ENCODE measurements around the gene TBC1D2. TPM values are rescaled to one million over a fixed set of nuclear protein-coding genes. Genes with fewer than 3 reads are reported as not detected.

The TBC1D2 gene
- total and polyA plus RNA-seq, 7 donors = 1.3 to 2.9 (median 2.1) TPM

DNA sequence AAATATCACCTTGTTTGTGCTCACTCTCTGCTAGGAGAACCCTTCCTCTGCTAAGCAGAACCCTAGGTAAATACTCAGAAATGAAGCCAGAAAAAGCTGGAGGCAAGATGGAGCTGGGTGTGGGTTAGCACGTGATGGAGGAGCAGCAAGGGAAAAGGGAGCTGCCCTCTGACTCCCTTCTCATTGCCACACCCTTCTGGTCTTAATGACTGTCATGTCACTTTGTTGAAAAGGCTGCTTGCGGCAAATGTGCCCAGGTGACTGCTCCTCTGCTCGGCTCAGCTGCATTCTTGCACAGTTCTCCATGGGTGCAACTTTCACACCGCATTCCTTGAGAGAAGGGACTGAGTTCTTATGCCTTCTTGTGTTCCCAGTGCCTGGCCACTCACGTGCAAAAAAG lies 36.4 kb upstream of the TBC1D2 start:
- no peaks in the 10 kb centered on the region for H3K36me3 ChIP-seq (ENCODE audit: insufficient read depth in 1 of 2, low read depth in 1 of 2)
- H3K9me3 ChIP-seq = no peaks in the 10 kb centered on the region
- no peak overlapping the region for H3K4me3 ChIP-seq
- no peak overlapping the region for H3K27ac ChIP-seq
- H3K4me1 ChIP-seq = no peaks in the 10 kb centered on the region
- intact Hi-C loops (cut with DNase I) = no loop called here
- ATAC-seq (no peak), DNase-seq (no peak)
- no peak for TF ChIP-seq CTCF (IDR thresholded peaks at IDR 0.05)
- peaks cover 0 to 1% (median 0%) of the 10 kb centered on the region in 3 donors for H3K27me3 ChIP-seq (ENCODE audit: insufficient read depth in 3 of 3, low read length in 2 of 3)
- WGBS, 3 donors = 43 to 58% (median 48%) methylated on average over 5 of the region's 5 CpGs

DNA sequence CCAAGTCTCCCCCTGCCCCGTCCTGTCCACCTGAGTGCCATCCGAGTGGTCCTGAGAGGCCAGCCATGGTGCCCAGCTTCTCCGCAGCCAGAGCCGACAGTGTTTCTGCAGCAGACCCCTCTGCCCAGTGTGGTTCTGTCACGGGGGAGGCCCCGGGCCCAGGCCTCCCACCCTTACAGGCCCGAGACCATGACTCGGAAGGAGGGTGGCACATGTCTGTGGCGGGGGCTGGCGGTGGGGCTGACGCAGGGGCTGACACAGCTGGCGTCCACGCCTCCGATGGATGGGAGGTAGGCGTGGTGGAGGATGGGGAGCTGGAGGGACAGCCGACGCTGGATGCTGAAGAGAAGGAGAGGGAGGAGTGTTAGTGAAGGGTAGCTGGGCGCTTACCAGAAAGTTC lies 35.0 kb upstream of the TBC1D2 start:
- intact Hi-C loops (cut with DNase I) = no loop called here
- 86 to 92% (median 89%) methylated on average over 17 to 18 of the region's 18 CpGs for WGBS, 3 donors
- TF ChIP-seq CTCF (IDR thresholded peaks at IDR 0.05) = no peak

GRCh38 chr9:98289614-98290201 lies 34.3 kb upstream of the TBC1D2 start:
- DNase-seq (no peak), ATAC-seq (no peak)
- no peaks in the 10 kb centered on the region for H3K36me3 ChIP-seq (ENCODE audit: insufficient read depth in 1 of 2, low read depth in 1 of 2)
- WGBS, 3 donors = 72 to 80% (median 72%) methylated on average over 12 of the region's 12 CpGs
- H3K9me3 ChIP-seq = no peaks in the 10 kb centered on the region
- no peak overlapping the region for H3K4me3 ChIP-seq
- no peak for TF ChIP-seq CTCF (IDR thresholded peaks at IDR 0.05)
- H3K27me3 ChIP-seq (ENCODE audit: insufficient read depth in 3 of 3, low read length in 2 of 3) = peaks cover 0 to 1% (median 0%) of the 10 kb centered on the region in 3 donors
- no peaks in the 10 kb centered on the region for H3K4me1 ChIP-seq
- H3K27ac ChIP-seq = no peak overlapping the region
- intact Hi-C loops (cut with DNase I) = no loop called here

More for the DNA sequence above, 35.0 kb upstream of the TBC1D2 start:
- Histone ChIP-seq H3K9me3 (no peaks in the 10 kb centered on the region), H3K27me3 (ENCODE audit: insufficient read depth in 3 of 3, low read length in 2 of 3) (peaks cover 0 to 1% (median 0%) of the 10 kb centered on the region in 3 donors), H3K27ac (no peak overlapping the region), H3K4me1 (no peaks in the 10 kb centered on the region), H3K4me3 (no peak overlapping the region), H3K36me3 (ENCODE audit: insufficient read depth in 1 of 2, low read depth in 1 of 2) (no peaks in the 10 kb centered on the region)
- ATAC-seq = no peak
- no peak for DNase-seq

GRCh38 chr9:98288881-98289280 lies 33.4 kb upstream of the TBC1D2 start:
- Histone ChIP-seq H3K4me3 (no peak overlapping the region), H3K4me1 (no peaks in the 10 kb centered on the region), H3K27ac (no peak overlapping the region), H3K9me3 (no peaks in the 10 kb centered on the region), H3K36me3 (ENCODE audit: insufficient read depth in 1 of 2, low read depth in 1 of 2) (no peaks in the 10 kb centered on the region), H3K27me3 (ENCODE audit: insufficient read depth in 3 of 3, low read length in 2 of 3) (peaks cover 0 to 1% (median 0%) of the 10 kb centered on the region in 3 donors)
- 57 to 63% (median 59%) methylated on average over 5 of the region's 5 CpGs for WGBS, 3 donors
- intact Hi-C loops (cut with DNase I) = no loop called here
- ATAC-seq (no peak), DNase-seq (no peak)
- TF ChIP-seq CTCF (IDR thresholded peaks at IDR 0.05) = no peak

- ATAC-seq (no peak), DNase-seq (no peak)
- Histone ChIP-seq H3K36me3 (ENCODE audit: insufficient read depth in 1 of 2, low read depth in 1 of 2) (no peaks in the 10 kb centered on the region), H3K27ac (no peak overlapping the region), H3K4me3 (no peak overlapping the region), H3K9me3 (no peaks in the 10 kb centered on the region), H3K4me1 (no peaks in the 10 kb centered on the region), H3K27me3 (ENCODE audit: insufficient read depth in 3 of 3, low read length in 2 of 3) (peaks cover 0 to 4% (median 1%) of the 10 kb centered on the region in 3 donors)
- no peak for TF ChIP-seq CTCF (IDR thresholded peaks at IDR 0.05)
- intact Hi-C loops (cut with DNase I) = no loop called here
- WGBS, 3 donors = 94 to 97% (median 94%) methylated on average over 4 of the region's 4 CpGs
Measured at GRCh38 chr9:98287384-98287783, 31.9 kb upstream of the TBC1D2 start.
